Measurements from ENCODE around the gene FOSL2. TPM values are rescaled to one million over a fixed set of nuclear protein-coding genes. Genes with fewer than 3 reads are reported as not detected.
A peak's percentile ranks its signal among the peaks of the same experiment; 100 is the strongest.

The FOSL2 gene
- total RNA-seq, 1 donor = 171 TPM

DNA sequence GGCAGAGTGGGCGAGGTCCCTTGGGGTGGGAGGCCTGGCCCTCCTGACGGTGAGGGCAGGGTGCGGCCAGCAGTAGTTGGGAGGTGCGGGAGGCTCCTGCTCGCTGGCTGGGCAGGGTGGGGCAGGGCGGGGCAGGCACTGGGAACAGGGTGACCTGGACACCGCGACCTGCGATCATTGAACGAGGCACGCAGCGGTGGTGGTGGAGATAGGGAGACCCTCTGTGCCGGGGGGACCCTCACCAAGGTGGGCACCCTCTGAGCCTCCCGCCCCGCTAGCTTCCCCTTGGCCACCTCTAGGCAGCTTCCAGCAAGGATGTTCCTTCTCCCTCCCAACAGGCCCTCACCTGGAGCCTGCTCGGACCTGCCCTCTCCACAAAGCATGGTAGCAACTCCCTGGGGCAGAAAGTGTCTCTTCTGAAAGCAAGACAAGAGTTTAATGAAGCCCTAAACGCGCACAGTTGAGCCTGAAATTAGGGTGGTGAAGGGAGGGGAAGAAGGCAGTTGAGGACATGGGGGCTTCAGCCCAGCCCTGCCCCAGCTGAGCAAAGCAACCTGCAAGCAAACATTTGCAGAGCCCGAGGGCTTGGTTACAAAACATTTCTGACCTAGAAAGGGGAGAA, 15.4 kb upstream of the FOSL2 start:
- Histone ChIP-seq H3K27me3 (ENCODE audit: insufficient read depth, low read length) (no peaks in the 10 kb centered on the region), H3K4me3 (ENCODE audit: low read length) (no peak overlapping the region), H3K9me3 (ENCODE audit: low read depth, low read length) (no peaks in the 10 kb centered on the region), H3K4me1 (ENCODE audit: insufficient read depth, low read length) (peaks cover 39% of the 10 kb centered on the region)

DNA sequence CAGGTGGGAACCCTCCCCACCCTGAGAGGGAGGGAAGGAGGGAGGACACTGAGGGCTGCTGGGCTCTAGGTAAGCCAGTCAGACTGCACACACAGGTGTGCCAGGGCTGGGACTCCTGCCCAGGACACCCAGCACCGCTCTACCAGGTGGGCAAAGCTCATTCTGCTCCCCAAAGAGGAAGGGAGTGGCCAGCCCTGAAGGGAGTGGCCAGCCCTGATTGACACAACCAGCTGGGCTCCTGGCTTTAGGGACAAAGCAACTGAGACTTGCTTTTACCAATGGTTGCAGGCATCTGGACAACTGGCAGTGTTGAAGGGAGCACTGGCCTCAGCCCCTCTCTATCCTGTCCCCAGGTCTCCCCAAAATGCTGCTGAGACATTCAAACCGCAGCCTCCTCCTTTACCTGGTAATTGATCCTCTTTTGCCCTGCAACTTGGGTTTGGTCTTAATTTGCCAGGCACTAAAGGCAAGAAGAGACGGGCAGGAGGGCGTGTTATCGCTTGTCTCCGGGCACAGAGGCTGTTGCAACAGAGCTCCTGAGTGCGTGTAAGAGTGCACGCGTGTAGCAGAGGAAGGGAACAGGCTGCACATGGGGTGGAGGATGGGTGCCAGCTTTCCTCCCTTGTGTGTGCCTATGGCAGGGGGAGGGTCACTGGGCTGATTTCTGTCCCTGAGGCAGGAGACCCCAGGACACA, 14.5 kb upstream of the FOSL2 start:
- Histone ChIP-seq H3K27me3 (ENCODE audit: insufficient read depth, low read length) (no peaks in the 10 kb centered on the region), H3K9me3 (ENCODE audit: low read depth, low read length) (no peaks in the 10 kb centered on the region), H3K4me3 (ENCODE audit: low read length) (no peak overlapping the region), H3K4me1 (ENCODE audit: insufficient read depth, low read length) (peaks cover 41% of the 10 kb centered on the region)

DNA sequence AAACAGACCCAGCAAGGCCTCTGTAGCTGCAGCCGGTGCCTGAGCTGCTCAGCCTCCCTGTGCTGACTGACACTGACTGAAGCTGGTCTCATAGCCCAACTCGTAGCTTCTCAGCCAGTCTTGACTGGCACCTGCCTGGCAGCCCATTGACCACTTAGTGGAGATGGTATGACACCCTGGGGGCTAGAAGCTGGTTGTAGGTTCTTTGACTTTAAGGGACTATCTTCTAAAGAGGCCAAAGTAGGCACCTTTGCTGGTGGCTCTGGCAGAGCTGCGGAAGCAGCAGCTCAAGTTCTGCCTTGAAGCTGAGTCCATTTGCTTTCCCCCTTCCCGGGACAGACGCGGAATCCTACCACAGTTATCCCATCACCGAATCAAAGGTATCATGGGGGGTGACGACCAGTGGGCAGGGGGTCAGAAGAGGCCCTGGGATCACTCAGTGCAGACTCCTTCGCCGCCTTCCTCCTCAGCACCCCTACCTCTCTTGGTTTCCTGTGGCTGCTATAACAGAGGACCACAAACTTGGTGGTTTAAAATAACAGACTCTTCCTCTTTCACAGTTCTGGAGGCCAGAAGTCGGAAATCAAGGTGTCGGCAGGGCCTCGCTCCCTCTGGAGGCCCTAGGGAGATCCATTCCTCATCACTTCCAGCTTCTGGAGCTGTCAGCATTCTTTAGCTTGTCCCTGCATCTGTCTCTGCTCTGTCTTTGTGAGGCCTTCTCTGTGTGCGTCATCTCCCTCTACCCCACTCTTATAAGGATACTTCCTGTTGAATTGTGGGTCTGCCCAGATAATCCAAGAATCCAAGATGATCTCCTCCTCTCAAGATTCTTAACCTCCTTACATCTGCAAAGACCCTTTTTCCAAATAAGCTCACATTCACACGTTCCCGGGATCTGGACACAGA, 13.7 kb upstream of the FOSL2 start:
- no peaks in the 10 kb centered on the region for H3K27me3 ChIP-seq (ENCODE audit: insufficient read depth, low read length)
- H3K4me1 ChIP-seq (ENCODE audit: insufficient read depth, low read length) = peaks cover 41% of the 10 kb centered on the region
- no peak overlapping the region for H3K4me3 ChIP-seq (ENCODE audit: low read length)
- no peaks in the 10 kb centered on the region for H3K9me3 ChIP-seq (ENCODE audit: low read depth, low read length)

DNA sequence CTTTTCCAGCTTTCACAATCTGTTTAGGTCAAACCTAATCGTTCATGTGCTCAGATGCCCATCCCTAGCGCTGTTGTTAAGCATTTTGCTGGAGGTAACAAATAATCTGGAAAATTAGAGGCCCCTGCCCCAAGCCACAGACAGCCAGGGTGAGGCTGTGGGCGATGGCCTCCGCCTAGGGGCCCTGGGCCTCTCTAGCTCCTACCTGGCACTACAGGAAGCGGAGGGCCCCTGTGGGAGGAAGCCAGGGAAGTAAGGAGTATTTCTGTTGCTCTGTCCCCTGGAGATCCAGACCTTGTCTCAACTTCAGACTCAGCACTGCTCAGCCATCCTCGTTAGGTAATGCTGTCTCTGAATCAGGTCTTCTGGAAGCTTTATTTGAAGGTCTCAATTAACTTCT, 12.4 kb upstream of the FOSL2 start:
- H3K4me3 ChIP-seq (ENCODE audit: low read length) = no peak overlapping the region
- no peaks in the 10 kb centered on the region for H3K9me3 ChIP-seq (ENCODE audit: low read depth, low read length)
- peaks cover 41% of the 10 kb centered on the region for H3K4me1 ChIP-seq (ENCODE audit: insufficient read depth, low read length)
- no peaks in the 10 kb centered on the region for H3K27me3 ChIP-seq (ENCODE audit: insufficient read depth, low read length)

DNA sequence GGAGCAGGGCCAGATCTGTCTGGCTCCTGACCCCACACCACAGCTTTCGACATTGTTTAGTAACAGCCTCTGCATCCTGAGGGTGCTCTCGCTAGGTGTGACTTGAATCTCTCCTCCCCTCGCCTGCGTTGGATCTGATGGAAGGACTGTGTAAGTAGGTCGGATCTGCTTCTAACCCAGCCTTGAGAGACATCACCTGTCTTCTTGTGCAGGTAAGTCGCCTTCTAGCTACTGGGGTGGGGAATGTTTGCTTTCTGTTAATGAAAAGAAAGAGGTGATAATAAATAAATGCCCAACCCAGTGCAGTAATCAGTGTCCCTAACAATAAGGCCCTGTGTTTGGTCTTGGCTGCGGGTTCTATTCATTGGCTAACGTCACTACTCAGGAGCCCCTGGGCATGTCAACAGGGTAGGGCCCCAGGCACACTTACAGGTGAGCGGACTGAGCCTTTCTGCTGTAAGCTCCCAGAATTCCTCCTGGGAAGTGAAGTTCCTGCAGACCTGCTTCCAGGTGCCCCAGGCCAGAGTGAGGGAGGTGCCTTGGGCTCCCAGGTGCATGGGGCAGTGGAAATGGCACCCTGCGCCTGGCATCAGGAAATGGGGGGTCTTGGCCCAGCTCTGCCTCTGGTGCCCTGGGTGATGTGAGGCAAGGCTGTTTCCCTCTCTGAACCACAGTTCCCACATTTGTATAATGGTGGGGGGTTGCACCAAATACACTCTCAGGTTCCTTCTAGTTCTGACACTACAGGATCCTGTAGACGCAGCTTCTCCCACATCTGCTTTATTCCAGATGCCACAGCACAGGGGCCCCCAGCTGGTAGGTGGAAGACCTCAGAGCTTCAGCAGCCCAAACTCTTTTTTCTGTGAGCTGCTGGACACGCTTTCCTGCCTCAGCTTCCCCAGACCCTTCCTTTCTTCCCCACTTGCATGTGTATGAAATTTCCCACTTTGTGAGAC, 11.2 kb upstream of the FOSL2 start:
- peaks cover 41% of the 10 kb centered on the region for H3K4me1 ChIP-seq (ENCODE audit: insufficient read depth, low read length)
- H3K27me3 ChIP-seq (ENCODE audit: insufficient read depth, low read length) = no peaks in the 10 kb centered on the region
- H3K9me3 ChIP-seq (ENCODE audit: low read depth, low read length) = no peaks in the 10 kb centered on the region
- H3K4me3 ChIP-seq (ENCODE audit: low read length) = no peak overlapping the region

DNA sequence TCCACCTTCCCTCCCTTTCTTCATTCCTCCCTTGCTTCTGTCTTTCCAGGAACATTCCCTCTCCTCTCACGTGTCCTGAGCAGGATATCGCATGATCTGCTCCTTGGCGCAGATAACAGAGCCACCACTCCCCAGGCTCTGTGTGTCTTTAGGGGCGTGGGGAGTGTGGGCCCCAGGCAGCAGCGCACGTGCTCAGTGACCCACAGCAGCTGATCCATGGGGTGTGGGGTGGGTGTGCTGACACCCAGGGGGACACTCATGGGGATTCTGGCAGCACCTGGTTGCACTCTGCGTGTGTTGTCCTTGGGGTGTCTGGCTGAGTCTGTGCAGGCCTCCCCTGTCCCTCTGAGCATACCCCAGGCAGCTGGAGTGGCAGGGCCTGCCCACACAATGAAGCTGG, 9.9 kb upstream of the FOSL2 start:
- Histone ChIP-seq H3K9me3 (ENCODE audit: low read depth, low read length) (no peaks in the 10 kb centered on the region), H3K4me1 (ENCODE audit: insufficient read depth, low read length) (peaks cover 37% of the 10 kb centered on the region), H3K4me3 (ENCODE audit: low read length) (no peak overlapping the region), H3K27me3 (ENCODE audit: insufficient read depth, low read length) (no peaks in the 10 kb centered on the region)

DNA sequence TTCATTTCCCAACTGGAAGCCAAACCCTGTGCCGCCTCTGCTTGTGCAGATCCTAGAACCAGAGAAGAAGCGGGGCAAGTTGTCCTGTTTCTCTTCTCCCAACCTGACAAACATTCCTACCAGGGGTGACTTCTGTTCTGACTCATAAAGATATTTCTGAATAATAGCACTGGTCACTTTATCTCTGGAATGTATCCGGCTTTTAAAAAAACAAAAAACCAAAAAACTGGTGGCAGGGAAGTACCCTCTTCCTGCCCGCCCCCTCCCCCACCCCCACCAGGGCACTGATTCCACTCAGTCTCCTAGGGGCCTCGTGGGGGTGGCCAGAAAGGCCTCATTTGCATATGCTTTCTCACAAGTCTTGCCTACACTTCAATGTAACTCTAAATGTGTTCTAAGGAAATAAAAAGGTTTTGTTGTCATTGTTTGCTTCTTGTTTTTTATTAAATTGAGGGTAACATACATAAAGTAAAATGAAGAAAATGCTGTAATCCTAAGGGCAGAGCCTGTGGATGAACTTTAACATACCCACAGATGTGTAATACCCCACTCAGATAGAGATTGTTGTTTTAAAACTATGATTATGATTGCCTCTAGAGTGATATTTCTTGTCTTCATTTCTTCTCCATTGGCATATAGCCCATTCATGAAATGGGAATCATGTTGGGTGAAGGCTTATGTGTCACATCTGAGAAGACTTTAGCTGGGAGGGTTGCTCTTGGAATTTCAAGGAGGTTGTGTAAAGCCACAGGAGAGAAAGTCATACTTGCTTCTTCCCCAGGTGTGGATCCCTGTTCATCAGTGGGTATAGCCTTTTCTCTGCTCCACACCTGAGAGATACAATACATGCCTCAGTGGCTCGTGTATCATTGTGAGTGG, 5.3 kb upstream of the FOSL2 start:
- Histone ChIP-seq H3K9me3 (ENCODE audit: low read depth, low read length) (no peaks in the 10 kb centered on the region), H3K27me3 (ENCODE audit: insufficient read depth, low read length) (no peaks in the 10 kb centered on the region), H3K4me1 (ENCODE audit: insufficient read depth, low read length) (peaks cover 18% of the 10 kb centered on the region)

DNA sequence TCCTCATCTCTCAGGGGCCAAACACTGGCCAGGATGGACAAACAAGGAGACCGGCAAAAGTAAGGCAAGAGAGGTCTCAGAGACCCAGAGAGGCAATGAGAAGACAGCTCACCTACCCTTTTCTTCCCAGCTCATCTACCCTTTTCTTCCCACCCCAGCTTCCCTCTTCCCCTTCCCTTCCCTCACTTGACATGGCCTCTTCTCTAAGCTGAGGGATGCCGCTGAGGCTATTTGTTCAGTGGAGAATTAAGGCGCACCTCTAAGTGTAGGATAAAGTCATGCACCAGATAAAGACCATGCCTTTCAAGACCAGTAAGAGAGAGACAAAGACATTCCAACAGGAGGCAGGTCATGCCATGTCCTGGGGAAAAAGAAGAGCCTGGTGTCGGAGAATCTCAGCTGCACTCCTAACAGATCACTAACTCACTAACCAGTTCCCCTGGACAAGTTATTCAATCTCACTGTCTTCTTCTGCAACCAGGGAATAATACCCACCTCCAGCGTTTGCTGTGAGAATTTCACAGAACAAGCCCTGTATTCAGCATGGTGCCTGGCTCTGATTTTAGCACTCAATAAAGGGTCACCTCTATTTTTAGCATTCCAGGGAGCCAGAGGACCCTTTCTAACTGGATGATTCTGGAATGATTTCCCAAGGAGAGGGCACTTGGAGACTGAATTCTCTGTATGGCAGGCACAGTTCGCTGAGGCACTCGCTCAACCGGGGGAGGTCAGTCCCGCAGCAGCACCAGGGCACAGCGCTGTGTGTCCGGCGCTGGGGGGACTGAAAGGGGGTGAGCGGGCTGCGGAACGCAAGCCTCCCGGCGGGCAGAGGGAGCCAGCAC, 3.0 kb upstream of the FOSL2 start:
- H3K4me3 ChIP-seq (ENCODE audit: low read length) = peak overlapping the region; percentile 95
- H3K4me1 ChIP-seq (ENCODE audit: insufficient read depth, low read length) = peaks cover 16% of the 10 kb centered on the region
- no peaks in the 10 kb centered on the region for H3K9me3 ChIP-seq (ENCODE audit: low read depth, low read length)
- no peaks in the 10 kb centered on the region for H3K27me3 ChIP-seq (ENCODE audit: insufficient read depth, low read length)

More for the DNA sequence above, 5.3 kb upstream of the FOSL2 start:
- H3K4me3 ChIP-seq (ENCODE audit: low read length) = no peak overlapping the region

DNA sequence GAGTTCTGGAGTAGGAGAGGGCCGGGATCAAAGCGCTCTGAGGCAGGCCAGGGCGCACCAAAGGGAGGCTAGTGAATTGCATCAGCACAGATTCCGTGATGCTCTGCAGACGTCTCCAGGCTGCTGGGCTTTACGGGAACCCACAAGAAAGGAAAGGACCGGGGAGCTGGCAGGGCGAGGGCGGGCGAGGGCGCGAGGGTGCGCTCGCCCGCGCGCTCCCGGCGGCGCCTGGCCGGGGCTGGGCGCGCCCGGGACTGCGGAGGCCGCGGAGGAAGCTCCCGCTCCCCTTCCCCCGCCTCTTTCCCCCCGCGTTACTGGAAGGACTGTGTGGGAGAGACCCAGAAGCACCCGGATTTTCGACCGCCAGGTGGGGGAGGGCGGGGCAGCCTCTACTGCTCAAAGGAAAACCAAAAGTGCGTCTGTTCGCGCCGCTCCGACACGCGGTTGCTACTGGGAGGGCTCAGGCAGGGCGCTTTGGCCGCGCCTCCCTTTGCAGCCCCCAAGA, 2.4 kb upstream of the FOSL2 start:
- no peaks in the 10 kb centered on the region for H3K9me3 ChIP-seq (ENCODE audit: low read depth, low read length)
- no peaks in the 10 kb centered on the region for H3K27me3 ChIP-seq (ENCODE audit: insufficient read depth, low read length)
- peaks cover 16% of the 10 kb centered on the region for H3K4me1 ChIP-seq (ENCODE audit: insufficient read depth, low read length)
- H3K4me3 ChIP-seq (ENCODE audit: low read length) = peak overlapping the region; percentile 95

DNA sequence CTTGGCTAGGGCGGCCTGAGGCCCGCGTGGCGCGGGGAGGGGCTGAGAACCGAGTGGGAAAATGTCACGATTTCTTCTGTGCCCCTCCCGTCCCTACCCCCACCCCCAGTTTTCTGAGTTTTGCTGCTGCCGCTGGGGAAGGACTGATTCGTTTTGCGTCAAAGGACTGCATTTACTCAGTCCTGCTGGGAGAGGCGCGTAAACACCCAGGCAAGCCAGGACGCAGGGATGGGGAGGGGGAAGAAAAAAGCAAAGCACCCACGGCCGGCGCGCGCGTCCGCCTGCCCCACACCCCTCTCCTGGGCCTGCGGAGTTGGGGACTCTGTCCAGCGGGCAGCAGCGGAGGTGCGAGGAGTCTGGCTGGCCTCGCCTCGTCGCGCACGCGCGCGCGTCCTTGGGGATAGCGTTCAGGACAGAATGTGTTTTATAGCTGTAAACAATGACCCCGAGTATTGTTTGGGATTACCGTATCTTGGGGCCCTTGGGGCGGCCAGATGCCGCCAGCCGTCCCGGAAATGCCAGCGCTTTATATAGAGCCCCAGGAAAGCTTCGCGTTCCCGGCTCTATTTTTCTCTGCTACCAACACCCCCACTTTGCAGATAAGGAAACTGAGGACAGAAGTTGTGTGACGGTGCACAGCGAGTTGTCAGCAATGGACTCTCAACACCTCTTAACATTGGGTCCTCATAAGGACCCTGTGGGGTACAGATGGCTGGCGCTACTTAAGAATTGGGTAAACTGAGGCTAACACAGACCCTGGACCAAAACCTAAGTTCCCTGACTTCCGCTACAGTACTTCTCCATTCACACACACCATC, 1.7 kb upstream of the FOSL2 start:
- H3K4me3 ChIP-seq (ENCODE audit: low read length) = peak overlapping the region; percentile 95
- no peaks in the 10 kb centered on the region for H3K27me3 ChIP-seq (ENCODE audit: insufficient read depth, low read length)
- no peaks in the 10 kb centered on the region for H3K9me3 ChIP-seq (ENCODE audit: low read depth, low read length)
- peaks cover 21% of the 10 kb centered on the region for H3K4me1 ChIP-seq (ENCODE audit: insufficient read depth, low read length)

DNA sequence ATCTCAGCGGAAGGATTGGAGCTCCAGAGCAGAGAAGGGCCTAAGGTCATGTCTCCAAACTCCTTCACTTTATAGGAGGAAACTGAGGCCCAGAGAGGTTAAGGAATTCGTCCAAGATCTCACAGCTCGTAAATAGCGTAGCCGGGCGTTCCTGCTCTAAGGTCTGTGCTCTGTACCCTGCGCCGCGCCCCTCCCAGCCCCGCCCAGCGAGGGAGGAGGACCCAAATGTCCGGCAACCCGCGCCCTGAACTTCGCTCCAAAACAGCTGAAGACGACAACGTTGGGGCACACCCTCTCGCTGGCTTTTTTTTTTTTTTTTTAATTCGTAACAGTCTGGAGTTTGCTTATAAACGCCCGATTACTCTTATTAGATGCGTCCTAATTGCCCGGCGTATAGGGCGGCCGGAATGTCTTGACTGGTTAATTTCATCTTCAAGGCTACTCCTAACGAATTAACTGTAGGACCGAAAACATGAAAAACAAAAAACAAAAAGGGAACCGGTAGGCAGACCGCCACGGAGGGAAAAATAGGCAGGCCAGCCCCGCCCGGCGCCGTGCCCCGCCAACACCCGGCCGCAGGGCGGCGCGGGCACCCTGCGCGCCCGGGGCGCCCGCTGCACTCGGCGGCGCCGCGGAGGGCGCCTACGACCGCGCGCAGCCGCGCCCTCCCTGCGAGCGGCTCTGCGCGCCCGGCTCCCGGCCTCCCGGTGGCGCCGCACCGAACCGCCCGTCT, 928 bp upstream of the FOSL2 start:
- H3K27me3 ChIP-seq (ENCODE audit: insufficient read depth, low read length) = no peaks in the 10 kb centered on the region
- H3K4me1 ChIP-seq (ENCODE audit: insufficient read depth, low read length) = peaks cover 28% of the 10 kb centered on the region
- H3K9me3 ChIP-seq (ENCODE audit: low read depth, low read length) = no peaks in the 10 kb centered on the region
- peak overlapping the region; percentile 95 for H3K4me3 ChIP-seq (ENCODE audit: low read length)

Data from mononuclear cell (primary cell).